Ascending aorta (tissue), 2 donors: ENCODE measurements around the gene CLSTN2. TPM values are rescaled to one million over a fixed set of nuclear protein-coding genes. Genes with fewer than 3 reads are reported as not detected.

Experiments used
- DNase-seq, 2 donors: peaks; one replicate each; pipeline ENCODE4 v3.0.0-alpha.2; 2019; ENCODE audit warnings: low spot score in 2 of 2
- H3K27ac ChIP-seq, 2 donors: fragments of 200-600 bp; sonication (generic); one replicate each; pipeline ENCODE4 v1.5.1; 2016 to 2017; ENCODE audit warnings: mild to moderate bottlenecking in 1 of 2
- H3K27me3 ChIP-seq: fragments of 200-600 bp; sonication (generic); one replicate; pipeline ENCODE4 v1.5.1; 2017
- H3K36me3 ChIP-seq, 2 donors: fragments of 200-600 bp; sonication (generic); one replicate each; pipeline ENCODE4 v1.5.1; 2016
- H3K4me1 ChIP-seq, 2 donors: fragments of 200-600 bp; sonication (generic); one replicate each; pipeline ENCODE4 v1.5.1; 2016 to 2017; ENCODE audit warnings: mild to moderate bottlenecking in 1 of 2
- H3K4me3 ChIP-seq, 2 donors: fragments of 200-600 bp; sonication (generic); one replicate each; pipeline ENCODE4 v1.5.1; 2016 to 2017; ENCODE audit warnings: mild to moderate bottlenecking in 1 of 2
- H3K9me3 ChIP-seq, 2 donors: fragments of 200-600 bp; sonication (generic); one replicate each; pipeline ENCODE4 v1.5.1; 2016
- intact Hi-C: fragments of 100-400 bp; cut with DNase I; formaldehyde crosslinking; loops from one replicate; pipeline ENCODE4 v1.15.1; 2023
- total RNA-seq: library from RNA; depleted of rRNA; stranded (reverse); fragments of >200 nt; gene quantifications from one replicate; pipeline ENCODE4 v1.1.0, GENCODE V29; 2016
- TF ChIP-seq, protein P1 (sequence below), 3 experiments: fragments of 200-600 bp in 2 of 3; fragments of 450-650 bp in 1 of 3; sonication (generic) in 2 of 3; IDR thresholded peaks; one replicate each; pipeline ENCODE4 v1.5.1; 2016 to 2019; ENCODE audit warnings: antibody characterized with exemption in 3 of 3, mild to moderate bottlenecking in 1 of 3, moderate library complexity in 1 of 3

Gene CLSTN2
- total RNA-seq, 1 donor from 2014 or later: 65.8 TPM

DNA sequence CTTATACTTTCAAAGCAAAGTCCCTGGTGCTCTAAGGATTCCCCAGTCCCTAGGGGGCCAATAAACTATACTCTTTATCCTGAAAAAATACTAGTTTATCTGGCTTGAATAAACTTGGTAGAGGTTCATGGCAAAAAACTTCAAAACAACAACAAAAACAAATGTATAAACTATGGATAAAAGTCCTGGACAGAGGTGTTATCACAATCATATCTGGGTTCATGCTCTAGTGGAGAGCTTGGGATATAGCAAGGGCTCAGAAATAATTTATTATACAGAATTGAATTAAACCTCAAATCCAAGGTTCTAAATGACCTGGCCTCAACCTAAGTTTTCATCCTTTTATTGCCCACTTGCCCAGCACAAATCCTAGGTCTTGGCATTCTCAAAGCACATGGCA, 644.3 kb downstream of the CLSTN2 start:
- TF ChIP-seq, protein P1, sequence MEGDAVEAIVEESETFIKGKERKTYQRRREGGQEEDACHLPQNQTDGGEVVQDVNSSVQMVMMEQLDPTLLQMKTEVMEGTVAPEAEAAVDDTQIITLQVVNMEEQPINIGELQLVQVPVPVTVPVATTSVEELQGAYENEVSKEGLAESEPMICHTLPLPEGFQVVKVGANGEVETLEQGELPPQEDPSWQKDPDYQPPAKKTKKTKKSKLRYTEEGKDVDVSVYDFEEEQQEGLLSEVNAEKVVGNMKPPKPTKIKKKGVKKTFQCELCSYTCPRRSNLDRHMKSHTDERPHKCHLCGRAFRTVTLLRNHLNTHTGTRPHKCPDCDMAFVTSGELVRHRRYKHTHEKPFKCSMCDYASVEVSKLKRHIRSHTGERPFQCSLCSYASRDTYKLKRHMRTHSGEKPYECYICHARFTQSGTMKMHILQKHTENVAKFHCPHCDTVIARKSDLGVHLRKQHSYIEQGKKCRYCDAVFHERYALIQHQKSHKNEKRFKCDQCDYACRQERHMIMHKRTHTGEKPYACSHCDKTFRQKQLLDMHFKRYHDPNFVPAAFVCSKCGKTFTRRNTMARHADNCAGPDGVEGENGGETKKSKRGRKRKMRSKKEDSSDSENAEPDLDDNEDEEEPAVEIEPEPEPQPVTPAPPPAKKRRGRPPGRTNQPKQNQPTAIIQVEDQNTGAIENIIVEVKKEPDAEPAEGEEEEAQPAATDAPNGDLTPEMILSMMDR (IDR thresholded peaks at IDR 0.05): no peak
- H3K4me1 ChIP-seq: no peaks in the 10 kb centered on the region
- intact Hi-C loops: no loop called here
- no peaks in the 10 kb centered on the region for H3K27me3 ChIP-seq
- H3K27ac ChIP-seq: no peak overlapping the region
- no peak overlapping the region for H3K4me3 ChIP-seq
- no peaks in the 10 kb centered on the region for H3K36me3 ChIP-seq
- no peak for DNase-seq
- no peaks in the 10 kb centered on the region for H3K9me3 ChIP-seq

DNA sequence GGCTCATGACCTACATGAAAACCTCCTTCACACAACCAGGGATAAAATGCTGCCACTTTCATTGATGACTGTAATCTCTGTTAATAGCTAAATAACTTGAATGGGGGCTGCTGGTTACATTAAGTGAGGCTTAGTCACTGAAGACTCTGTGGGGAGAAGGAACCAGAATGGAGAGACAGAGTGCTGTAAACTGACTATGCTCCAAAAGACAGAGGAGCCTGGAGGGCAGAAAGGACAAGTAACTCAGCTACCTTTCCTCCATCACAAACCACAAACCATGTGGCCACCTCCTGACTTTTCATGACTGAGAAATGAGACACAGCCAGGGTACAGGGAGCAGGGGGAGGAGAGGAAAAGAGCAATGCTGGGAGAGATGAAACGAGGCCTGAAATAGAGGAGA, 645.8 kb downstream of the CLSTN2 start:
- no peaks in the 10 kb centered on the region for H3K36me3 ChIP-seq

DNA sequence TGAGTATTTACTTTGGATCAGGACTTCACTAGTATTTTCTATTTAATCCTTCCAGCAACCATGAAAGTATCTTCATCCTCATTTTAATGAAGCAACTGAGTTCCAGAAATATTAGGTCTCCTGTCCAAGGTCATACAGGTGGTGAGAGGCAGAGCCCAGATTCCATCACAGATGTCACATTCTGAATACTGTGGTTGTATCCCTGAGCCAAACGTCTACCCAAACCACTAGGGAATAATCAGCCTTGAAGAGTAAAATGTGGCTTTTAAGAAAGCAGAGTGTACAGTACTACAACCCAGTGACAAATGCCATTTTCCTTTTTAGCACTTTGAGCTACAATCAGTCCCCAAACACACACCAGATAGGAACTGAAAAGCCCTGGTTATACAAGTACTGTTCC, 649.6 kb downstream of the CLSTN2 start:
- intact Hi-C loops: no loop called here
- no peak overlapping the region for H3K27ac ChIP-seq
- H3K36me3 ChIP-seq: no peaks in the 10 kb centered on the region
- no peaks in the 10 kb centered on the region for H3K4me1 ChIP-seq
- no peak for DNase-seq
- no peaks in the 10 kb centered on the region for H3K27me3 ChIP-seq
- H3K4me3 ChIP-seq: no peak overlapping the region
- TF ChIP-seq, protein P1 (IDR thresholded peaks at IDR 0.05): no peak
- no peaks in the 10 kb centered on the region for H3K9me3 ChIP-seq

More for the DNA sequence above, 645.8 kb downstream of the CLSTN2 start:
- Histone ChIP-seq H3K27me3 (no peaks in the 10 kb centered on the region), H3K27ac (no peak overlapping the region), H3K4me3 (no peak overlapping the region), H3K9me3 (no peaks in the 10 kb centered on the region), H3K4me1 (no peaks in the 10 kb centered on the region)
- TF ChIP-seq, protein P1 (IDR thresholded peaks at IDR 0.05): no peak
- no peak for DNase-seq
- intact Hi-C loops: no loop called here

DNA sequence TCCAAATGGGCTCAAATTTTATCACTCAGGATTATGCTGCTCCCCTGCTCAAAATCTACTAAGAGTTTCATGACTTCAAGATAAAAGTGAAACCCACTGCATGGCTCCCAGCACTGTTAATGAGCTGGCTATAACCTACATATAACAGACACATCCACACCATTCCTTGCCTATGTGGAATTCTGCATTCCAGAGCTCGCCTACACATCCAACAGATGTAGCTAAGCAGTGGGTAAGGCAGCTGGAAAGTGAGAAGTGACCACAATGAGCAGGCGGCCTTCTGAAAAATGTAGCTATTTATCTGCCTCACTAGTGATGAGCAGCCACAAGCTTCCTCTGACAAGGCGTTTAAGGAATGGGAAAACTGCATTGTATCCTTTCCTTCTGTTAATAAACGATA, 650.8 kb downstream of the CLSTN2 start:
- Histone ChIP-seq H3K27me3 (no peaks in the 10 kb centered on the region), H3K36me3 (no peaks in the 10 kb centered on the region), H3K9me3 (no peaks in the 10 kb centered on the region), H3K4me3 (no peak overlapping the region), H3K4me1 (no peaks in the 10 kb centered on the region), H3K27ac (no peak overlapping the region)
- TF ChIP-seq, protein P1 (IDR thresholded peaks at IDR 0.05): no peak
- intact Hi-C loops: no loop called here
- no peak for DNase-seq

DNA sequence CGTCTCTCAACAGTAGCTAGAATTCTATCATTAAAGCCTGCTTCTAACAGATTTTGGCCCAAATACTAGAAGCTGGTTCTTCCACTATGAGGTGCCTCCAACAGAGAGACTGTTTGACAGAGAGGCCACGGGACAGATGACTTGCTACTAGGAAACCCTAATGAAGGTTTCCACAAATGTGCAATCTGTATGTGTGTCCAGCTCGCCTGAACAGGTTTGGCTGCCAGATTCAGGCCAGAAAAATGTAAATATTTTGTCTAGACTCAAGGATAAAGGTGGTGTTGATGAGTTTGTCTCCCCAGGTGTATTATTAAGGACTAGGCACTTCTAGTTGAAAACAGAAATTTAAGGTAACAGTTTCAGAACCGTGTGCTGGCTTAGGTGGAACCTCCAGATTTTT, 651.3 kb downstream of the CLSTN2 start:
- Histone ChIP-seq H3K36me3 (no peaks in the 10 kb centered on the region), H3K9me3 (no peaks in the 10 kb centered on the region), H3K27me3 (no peaks in the 10 kb centered on the region), H3K27ac (no peak overlapping the region), H3K4me3 (no peak overlapping the region), H3K4me1 (no peaks in the 10 kb centered on the region)
- intact Hi-C loops: no loop called here
- TF ChIP-seq, protein P1 (IDR thresholded peaks at IDR 0.05): no peak
- no peak for DNase-seq

DNA sequence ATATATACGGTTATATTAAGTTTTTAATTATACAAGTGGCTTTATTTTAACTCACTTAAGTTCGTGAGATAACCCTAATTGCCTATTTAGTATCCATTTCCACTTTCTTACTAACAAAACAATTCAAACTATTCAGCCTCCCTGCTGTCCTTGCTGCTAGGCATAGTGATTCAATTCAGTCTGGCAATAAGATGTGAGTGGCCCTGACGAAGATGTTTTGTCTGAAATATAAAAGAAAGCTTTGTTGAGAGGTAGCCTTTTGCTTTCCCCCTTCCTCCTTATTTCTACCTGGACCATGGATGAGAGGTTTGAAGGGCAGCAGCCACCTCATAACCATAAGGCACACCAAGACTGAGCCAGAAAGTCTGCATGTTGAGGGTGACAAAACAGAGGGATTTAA, 653.6 kb downstream of the CLSTN2 start:
- intact Hi-C loops: no loop called here
- no peak for DNase-seq
- no peaks in the 10 kb centered on the region for H3K9me3 ChIP-seq
- H3K27ac ChIP-seq: no peak overlapping the region
- H3K36me3 ChIP-seq: no peaks in the 10 kb centered on the region
- H3K4me3 ChIP-seq: no peak overlapping the region
- no peaks in the 10 kb centered on the region for H3K4me1 ChIP-seq
- TF ChIP-seq, protein P1 (IDR thresholded peaks at IDR 0.05): no peak
- H3K27me3 ChIP-seq: no peaks in the 10 kb centered on the region
